Suprapubic skin (tissue), 4 donors: ENCODE results near the gene APC. TPM values are rescaled to one million over a fixed set of nuclear protein-coding genes. Genes with fewer than 3 reads are reported as not detected.

Source experiments
- DNase-seq, 2 donors: peaks; one replicate each; pipeline ENCODE4 v3.0.0-alpha.2; 2019; ENCODE audit warnings: low spot score in 2 of 2
- H3K27ac ChIP-seq: fragments of 200-600 bp; sonication (generic); one replicate; pipeline ENCODE4 v1.5.1; 2019
- H3K27me3 ChIP-seq: fragments of 200-600 bp; sonication (generic); one replicate; pipeline ENCODE4 v1.5.1; 2019
- H3K36me3 ChIP-seq: fragments of 200-600 bp; sonication (generic); one replicate; pipeline ENCODE4 v1.5.1; 2019
- H3K4me1 ChIP-seq: fragments of 200-600 bp; sonication (generic); one replicate; pipeline ENCODE4 v1.5.1; 2019
- H3K4me3 ChIP-seq: fragments of 200-600 bp; sonication (generic); one replicate; pipeline ENCODE4 v1.5.1; 2019; ENCODE audit warnings: mild to moderate bottlenecking
- H3K9me3 ChIP-seq: fragments of 200-600 bp; sonication (generic); one replicate; pipeline ENCODE4 v1.5.1; 2019
- CTCF ChIP-seq, 2 donors: fragments of 200-600 bp in 1 of 2; fragments of 450-650 bp in 1 of 2; sonication (generic) in 1 of 2; IDR thresholded peaks; one replicate each; pipeline ENCODE4 v1.5.1; 2016 to 2019; ENCODE audit warnings: antibody characterized with exemption in 2 of 2, mild to moderate bottlenecking in 1 of 2, moderate library complexity in 1 of 2
- EP300 ChIP-seq: sonication (generic); formaldehyde crosslinking; IDR thresholded peaks from one replicate; pipeline ENCODE4 v1.6.1; 2017; ENCODE audit warnings: antibody characterized with exemption
- POLR2A ChIP-seq, 2 donors: fragments of 450-650 bp; IDR thresholded peaks; one replicate each; pipeline ENCODE4 v1.6.1; 2017; ENCODE audit warnings: antibody characterized with exemption in 2 of 2, mild to moderate bottlenecking in 2 of 2, moderate library complexity in 2 of 2
- POLR2AphosphoS5 ChIP-seq, 3 donors: sonication (generic); formaldehyde crosslinking; IDR thresholded peaks; one replicate each; pipeline ENCODE4 v1.6.1; 2017; ENCODE audit warnings: antibody characterized with exemption in 3 of 3
- WGBS: methylation state at CpG from one replicate; pipeline ENCODE4 v1.1.5; 2018; 5-methylcytosine and 5-hydroxymethylcytosine counted together
- total RNA-seq, 4 donors: library from RNA; depleted of rRNA; stranded (reverse); fragments of >200 nt; gene quantifications; one replicate each; pipeline ENCODE4 v1.1.0, GENCODE V29; 2016

The APC gene
- total RNA-seq, 4 donors from 2014 or later: 40.8 to 76.4 (median 53.9) TPM

- DNase-seq: no peak
- H3K4me3 ChIP-seq: no peak overlapping the region
- 89% methylated on average over 3 of the region's 3 CpGs for WGBS
- peaks cover 58% of the 10 kb centered on the region for H3K36me3 ChIP-seq
- TF ChIP-seq CTCF (IDR thresholded peaks at IDR 0.05) (no peak), EP300 (no peak), POLR2A (IDR thresholded peaks at IDR 0.05) (no peak), POLR2AphosphoS5 (IDR thresholded peaks at IDR 0.05) (no peak)
- no peaks in the 10 kb centered on the region for H3K27me3 ChIP-seq
- H3K27ac ChIP-seq: no peak overlapping the region
- H3K9me3 ChIP-seq: no peaks in the 10 kb centered on the region
- H3K4me1 ChIP-seq: no peaks in the 10 kb centered on the region
These were observed 158.0 kb downstream of the APC start for GRCh38 chr5:112895682-112896081.

Other genes with a start within 250 kb of the APC start
- gene SRP19, start 123.4 kb downstream of the APC start, total RNA-seq: 10 to 100 TPM; 26.2 to 48.6 (median 32.9) TPM
- gene REEP5, start 184.3 kb downstream of the APC start, total RNA-seq: 10 to 100 TPM; 65.7 to 91.6 (median 79.0) TPM
- 10 to 100 TPM; 11.3 to 45.5 (median 23.0) TPM for gene DCP2, start 238.9 kb downstream of the APC start, total RNA-seq